SK-N-SH (cell line): Measurements from ENCODE around the gene ZC3HAV1L. TPM values are rescaled to one million over a fixed set of nuclear protein-coding genes. Genes with fewer than 3 reads are reported as not detected.
"Not testable (repeated sequence)": the region's sequence is repeated elsewhere in the genome, so short reads cannot be mapped to it uniquely, and the experiment has no call there.

ENCODE experiments used
- CTCF ChIA-PET: fragments of 300-600, 350-600 bp; formaldehyde crosslinking; extraction: SDS; loops from one replicate; lab custom pipeline; 2021; lab: Yijun Ruan, JAX
- POLR2A ChIA-PET: fragments of 350-600 bp; sonication (Branson Sonifier 250); formaldehyde crosslinking; extraction: SDS; loops from one replicate; lab custom pipeline; 2020; ENCODE audit warnings: antibody characterized with exemption, inconsistent platforms; lab: Yijun Ruan, JAX
- DNase-seq: peaks from one replicate; pipeline ENCODE4 v3.0.0; 2012
- H2AFZ ChIP-seq: fragments of 200-600 bp; sonication (generic); 2 replicates; pipeline ENCODE4 v1.8.1; 2016; ENCODE audit warnings: antibody characterized with exemption, mild to moderate bottlenecking, low read depth
- H3F3A ChIP-seq: fragments of 200-600 bp; sonication (generic); replicated peaks from 2 replicates; pipeline ENCODE3; 2016; ENCODE audit warnings: antibody characterized with exemption, mild to moderate bottlenecking; ENCODE audit not compliant: insufficient read depth
- H3K27ac ChIP-seq, 2 experiments: fragments of 200-500 bp in 1 of 2; fragments of 200-600 bp in 1 of 2; sonication (Bioruptor generic) in 1 of 2; sonication (generic), shearing (Covaris generic) in 1 of 2; 2 replicates each; pipeline versions ENCODE4 v1.5.1 to v1.6.1; 2014 to 2016; ENCODE audit warnings: low read depth in 2 of 2, inconsistent platforms in 1 of 2, low read length in 1 of 2, mild to moderate bottlenecking in 1 of 2, mixed read lengths in 1 of 2
- H3K27me3 ChIP-seq: fragments of 200-600 bp; sonication (generic), shearing (Covaris generic); 2 replicates; pipeline ENCODE4 v1.6.1; 2016; ENCODE audit warnings: mixed run types; ENCODE audit not compliant: insufficient read depth
- H3K36me3 ChIP-seq, 2 experiments: fragments of 200-500 bp in 1 of 2; fragments of 200-600 bp in 1 of 2; sonication (Bioruptor generic) in 1 of 2; sonication (generic) in 1 of 2; replicated peaks in 1 of 2; 2 replicates each; pipeline versions ENCODE3 to v1.5.1; 2014 to 2016; ENCODE audit warnings: low read length in 1 of 2, mild to moderate bottlenecking in 1 of 2; ENCODE audit not compliant: insufficient read depth in 2 of 2, control insufficient read depth in 1 of 2
- H3K4me1 ChIP-seq, 2 experiments: fragments of 200-500 bp in 1 of 2; fragments of 200-600 bp in 1 of 2; sonication (Bioruptor generic) in 1 of 2; sonication (generic), shearing (Covaris generic) in 1 of 2; 2 replicates each; pipeline versions ENCODE4 v1.5.1 to v1.6.1; 2014 to 2016; ENCODE audit warnings: low read depth in 1 of 2, low read length in 1 of 2, mixed run types in 1 of 2; ENCODE audit not compliant: insufficient read depth in 2 of 2, control insufficient read depth in 1 of 2
- H3K4me2 ChIP-seq: fragments of 200-600 bp; sonication (generic), shearing (Covaris generic); 2 replicates; pipeline ENCODE4 v1.6.1; 2017; ENCODE audit warnings: mixed run types
- H3K4me3 ChIP-seq, 2 experiments: fragments of 200-500 bp in 1 of 2; fragments of 200-600 bp in 1 of 2; sonication (Bioruptor generic) in 1 of 2; sonication (generic), shearing (Covaris generic) in 1 of 2; 2 replicates each; pipeline versions ENCODE4 v1.5.1 to v1.8.1; 2014 to 2016; ENCODE audit warnings: low read depth in 2 of 2, inconsistent platforms in 1 of 2, low read length in 1 of 2, mild to moderate bottlenecking in 1 of 2, mixed read lengths in 1 of 2, moderate library complexity in 1 of 2
- H3K79me2 ChIP-seq: fragments of 200-600 bp; sonication (generic); 2 replicates; pipeline ENCODE4 v1.8.1; 2017; ENCODE audit warnings: mild to moderate bottlenecking; ENCODE audit not compliant: insufficient read depth
- H3K9ac ChIP-seq: fragments of 200-600 bp; sonication (generic); 2 replicates; pipeline ENCODE4 v1.6.1; 2017; ENCODE audit warnings: mixed run types
- H3K9me2 ChIP-seq: fragments of 200-600 bp; sonication (generic); 2 replicates; pipeline ENCODE4 v1.6.1; 2017; ENCODE audit warnings: mixed run types
- H3K9me3 ChIP-seq: fragments of 200-600 bp; sonication (generic); 2 replicates; pipeline ENCODE4 v1.6.1; 2017; ENCODE audit warnings: mixed run types, mild to moderate bottlenecking, moderate library complexity
- H4K20me1 ChIP-seq: fragments of 200-600 bp; sonication (generic); 2 replicates; pipeline ENCODE4 v1.6.1; 2017; ENCODE audit warnings: mild to moderate bottlenecking, mixed run types; ENCODE audit not compliant: insufficient read depth
- ELF1 ChIP-seq: IDR thresholded peaks from 2 replicates; pipeline ENCODE4 v1.4.0; 2012
- FOXJ3 ChIP-seq: sonication (generic); formaldehyde crosslinking; IDR thresholded peaks from 2 replicates; pipeline ENCODE4 v1.5.1; 2020; ENCODE audit warnings: mild to moderate bottlenecking, missing genetic modification reagents
- FOXM1 ChIP-seq: IDR thresholded peaks from 2 replicates; pipeline ENCODE4 v1.4.0; 2012; ENCODE audit warnings: low read depth, mild to moderate bottlenecking
- GATA2 ChIP-seq: sonication (generic); formaldehyde crosslinking; IDR thresholded peaks from 2 replicates; pipeline ENCODE4 v1.5.0; 2020; ENCODE audit warnings: mild to moderate bottlenecking, missing genetic modification reagents
- IRF3 ChIP-seq: fragments of 150-350 bp; IDR thresholded peaks from 2 replicates; pipeline ENCODE4 v1.6.1; 2016; ENCODE audit warnings: mild to moderate bottlenecking, low read depth, low read length
- JUND ChIP-seq: IDR thresholded peaks from 2 replicates; pipeline ENCODE4 v1.4.0; 2012
- MAX ChIP-seq: IDR thresholded peaks from 2 replicates; pipeline ENCODE4 v1.4.0; 2012; ENCODE audit warnings: low read depth
- MXI1 ChIP-seq: IDR thresholded peaks from 2 replicates; pipeline ENCODE4 v1.6.1; 2012; ENCODE audit warnings: mild to moderate bottlenecking, low read depth, low read length, improper control_type of control experiment
- RFX5 ChIP-seq: IDR thresholded peaks from 2 replicates; pipeline ENCODE4 v1.6.1; 2012; ENCODE audit warnings: mild to moderate bottlenecking, improper control_type of control experiment, low read length
- SMC3 ChIP-seq: IDR thresholded peaks from 2 replicates; pipeline ENCODE4 v1.6.1; 2012; ENCODE audit warnings: low read depth, low read length, improper control_type of control experiment
- TCF12 ChIP-seq: IDR thresholded peaks from 2 replicates; pipeline ENCODE4 v1.4.0; 2012
- YY1 ChIP-seq: IDR thresholded peaks from 2 replicates; pipeline ENCODE4 v1.4.0; 2012; ENCODE audit warnings: low read depth, mild to moderate bottlenecking
- ZBTB33 ChIP-seq: IDR thresholded peaks from 2 replicates; pipeline ENCODE4 v1.4.0; 2012; ENCODE audit warnings: low read depth, borderline replicate concordance
- WGBS: methylation state at CpG from one replicate; pipeline ENCODE4 v1.1.6; 2017; ENCODE audit warnings: low lambda C conversion rate; 5-methylcytosine and 5-hydroxymethylcytosine counted together
- polyA plus RNA-seq, 3 experiments: library from polyadenylated mRNA; depleted of rRNA; stranded (reverse); fragments of >200 nt; gene quantifications; 2 replicates each; pipeline ENCODE4 v1.2.3, GENCODE V29; 2012

ZC3HAV1L gene
- polyA plus RNA-seq, 1 of the 3 experiments (the other 2 are of a cell fraction) = 9.7 TPM

GRCh38 chr7:139078911-139079310, 43.1 kb upstream of the ZC3HAV1L start:
- Histone ChIP-seq H4K20me1 (no peaks in the 10 kb centered on the region), H3K36me3 (peaks cover 38 to 55% of the 10 kb centered on the region in 2 experiments), H2AFZ (no peak overlapping the region), H3K79me2 (no peaks in the 10 kb centered on the region), H3K9me2 (no peaks in the 10 kb centered on the region), H3K9me3 (no peaks in the 10 kb centered on the region), H3K4me2 (no peak overlapping the region), H3K9ac (no peak overlapping the region), H3K4me1 (peaks cover 0 to 3% of the 10 kb centered on the region in 2 experiments; a peak in 2 of 4 replicates), H3K27me3 (no peaks in the 10 kb centered on the region), H3F3A (peaks cover 9% of the 10 kb centered on the region), H3K27ac (no peak overlapping the region), H3K4me3 (no peak overlapping the region)
- 100% methylated on average over 1 of the region's 1 CpG for WGBS
- ChIA-PET CTCF (interaction anchor here (0.9 to 1.3 kb wide), 3 partner anchors 44 to 193 kb away, joined by 3 to 5 read pairs (median 4); no protein-coding TSS in a partner anchor), POLR2A (no interaction called here)
- no peak for DNase-seq
- TF ChIP-seq MXI1 (no peak), SMC3 (no peak), FOXJ3 (CRISPR knock-in tag) (no peak), GATA2 (no peak), RFX5 (no peak), IRF3 (no peak), ZBTB33 (no peak)

GRCh38 chr7:139078399-139078798, 42.6 kb upstream of the ZC3HAV1L start:
- H3K79me2 ChIP-seq = no peaks in the 10 kb centered on the region
- H3K9ac ChIP-seq = no peak overlapping the region
- peaks cover 37 to 52% of the 10 kb centered on the region in 2 experiments for H3K36me3 ChIP-seq
- POLR2A ChIA-PET = no interaction called here
- CTCF ChIA-PET = interaction anchor here (0.6 to 1.3 kb wide), 4 partner anchors 44 to 339 kb away, joined by 3 to 5 read pairs (median 4); no protein-coding TSS in a partner anchor
- H2AFZ ChIP-seq = no peak overlapping the region
- DNase-seq = no peak
- peaks cover 9% of the 10 kb centered on the region for H3F3A ChIP-seq
- no peak overlapping the region for H3K4me3 ChIP-seq
- no peaks in the 10 kb centered on the region for H3K9me3 ChIP-seq
- peaks cover 0 to 3% of the 10 kb centered on the region in 2 experiments; a peak in 2 of 4 replicates for H3K4me1 ChIP-seq
- H3K4me2 ChIP-seq = no peak overlapping the region
- H3K9me2 ChIP-seq = no peaks in the 10 kb centered on the region
- WGBS = 100% methylated on average over 1 of the region's 1 CpG
- no peaks in the 10 kb centered on the region for H4K20me1 ChIP-seq
- no peaks in the 10 kb centered on the region for H3K27me3 ChIP-seq
- H3K27ac ChIP-seq = no peak overlapping the region
- TF ChIP-seq YY1 (no peak), JUND (no peak), MAX (no peak), ELF1 (no peak), SMC3 (no peak), TCF12 (no peak), FOXM1 (no peak), GATA2 (no peak)
- TF ChIP-seq, all 33 proteins: peak for 0

- H2AFZ ChIP-seq, H3K9me2 ChIP-seq, H3K9ac ChIP-seq, H3K27me3 ChIP-seq, H3K4me3 ChIP-seq, H3K27ac ChIP-seq, H3F3A ChIP-seq, H3K9me3 ChIP-seq, H3K4me2 ChIP-seq, H4K20me1 ChIP-seq, DNase-seq, POLR2A ChIA-PET, H3K4me1 ChIP-seq, H3K79me2 ChIP-seq: not testable (repeated sequence)
- CTCF ChIA-PET = interaction anchor here (0.6 to 4.5 kb wide), 5 partner anchors 15 to 339 kb away, joined by 3 to 140 read pairs (median 48); no protein-coding TSS in a partner anchor
- H3K36me3 ChIP-seq = peaks cover 34 to 49% of the 10 kb centered on the region in 2 experiments
- 87% methylated on average over 5 of the region's 5 CpGs for WGBS
These were observed 41.9 kb upstream of the ZC3HAV1L start for GRCh38 chr7:139077706-139078105.
